Skeletal muscle satellite cell (primary cell): Measurements from ENCODE around the gene HPN.
"Not testable (repeated sequence)": the region's sequence is repeated elsewhere in the genome, so short reads cannot be mapped to it uniquely, and the experiment has no call there.

ENCODE experiments used
- H3K27me3 ChIP-seq: 2 replicates; pipeline ENCODE4 v1.7.0; 2013; ENCODE audit warnings: low read length; ENCODE audit not compliant: control insufficient read depth, insufficient read depth
- H3K36me3 ChIP-seq: 2 replicates; pipeline ENCODE4 v1.7.0; 2013; ENCODE audit warnings: mild to moderate bottlenecking, control low read depth, low read length; ENCODE audit not compliant: insufficient read depth
- H3K4me1 ChIP-seq: 2 replicates; pipeline ENCODE4 v1.7.0; 2013; ENCODE audit warnings: low read length; ENCODE audit not compliant: control insufficient read depth, insufficient read depth
- H3K4me2 ChIP-seq: 2 replicates; pipeline ENCODE4 v1.7.0; 2013; ENCODE audit warnings: mild to moderate bottlenecking, low read length
- H3K4me3 ChIP-seq: 2 replicates; pipeline ENCODE4 v1.7.0; 2013; ENCODE audit warnings: low read length
- H3K9ac ChIP-seq: 2 replicates; pipeline ENCODE4 v1.7.0; 2013; ENCODE audit warnings: mild to moderate bottlenecking, low read depth, low read length, moderate library complexity
- H3K9me3 ChIP-seq: replicated peaks from 2 replicates; pipeline ENCODE4 v1.7.0; 2013; ENCODE audit warnings: mild to moderate bottlenecking, control low read depth, low read length

The HPN gene

DNA sequence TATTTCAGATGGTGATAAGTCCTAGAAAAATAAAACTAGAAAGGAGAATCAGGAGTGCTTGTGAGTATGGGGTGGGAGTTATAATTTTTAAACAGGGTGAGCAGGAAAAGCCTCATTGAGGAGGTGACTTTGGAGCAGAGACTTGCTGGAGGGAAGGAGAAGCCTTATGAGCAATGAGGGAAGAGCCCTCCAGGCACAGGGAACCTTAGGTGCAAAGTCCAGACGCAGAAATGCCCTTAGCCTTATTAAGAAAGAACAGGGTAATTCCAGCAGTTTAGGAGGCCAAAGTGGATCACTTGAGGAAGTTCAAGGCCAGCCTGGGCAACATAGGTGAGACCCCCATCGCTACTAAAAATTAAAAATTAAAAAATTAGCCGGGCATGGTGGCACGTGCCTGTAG is 53.1 kb downstream of the HPN start:
- Histone ChIP-seq H3K36me3 (no peaks in the 10 kb centered on the region), H3K27me3 (peaks cover 14% of the 10 kb centered on the region), H3K9me3 (no peaks in the 10 kb centered on the region), H3K4me3 (no peak overlapping the region), H3K9ac (no peak overlapping the region), H3K4me2 (no peak overlapping the region), H3K4me1 (peaks cover 6% of the 10 kb centered on the region)

DNA sequence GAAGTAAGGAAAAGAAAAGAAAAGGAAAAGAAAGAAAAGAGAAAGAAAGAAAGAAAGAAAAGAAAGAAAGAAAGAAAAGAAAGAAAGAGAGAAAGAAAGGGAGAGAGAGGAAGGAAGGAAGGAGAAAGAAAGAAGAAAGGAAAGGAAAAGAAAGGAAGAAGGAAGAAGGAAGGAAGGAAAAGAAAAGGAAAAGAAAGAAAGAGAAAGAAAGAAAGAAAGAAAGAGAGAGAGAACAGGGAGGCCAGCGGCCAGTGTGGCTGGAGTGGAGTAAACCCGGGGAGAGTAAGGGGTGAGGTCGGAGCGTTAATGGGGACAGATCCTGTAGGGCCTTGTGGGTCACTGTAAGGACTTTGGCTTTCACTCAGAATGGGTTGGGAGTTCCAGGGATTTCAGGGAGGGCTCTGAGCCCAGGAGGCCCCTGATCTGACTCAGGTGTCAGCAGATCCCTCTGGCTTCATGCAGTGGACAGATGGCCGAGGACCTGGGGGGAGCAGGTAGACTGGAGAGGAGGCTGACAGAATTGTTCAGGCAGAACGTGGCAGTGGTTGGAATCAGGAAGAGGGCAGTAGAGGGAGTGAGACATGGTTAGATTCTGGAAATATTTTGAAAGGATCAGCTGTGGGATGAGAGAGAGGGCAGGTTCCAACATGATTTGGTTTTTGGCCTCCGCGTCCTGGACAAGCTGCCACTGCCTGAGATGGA is 54.3 kb downstream of the HPN start:
- Histone ChIP-seq H3K27me3 (peaks cover 15% of the 10 kb centered on the region), H3K4me3 (no peak overlapping the region), H3K4me2 (no peak overlapping the region), H3K9ac (no peak overlapping the region), H3K9me3 (no peaks in the 10 kb centered on the region), H3K4me1 (peaks cover under 1% of the 10 kb centered on the region), H3K36me3 (no peaks in the 10 kb centered on the region)

DNA sequence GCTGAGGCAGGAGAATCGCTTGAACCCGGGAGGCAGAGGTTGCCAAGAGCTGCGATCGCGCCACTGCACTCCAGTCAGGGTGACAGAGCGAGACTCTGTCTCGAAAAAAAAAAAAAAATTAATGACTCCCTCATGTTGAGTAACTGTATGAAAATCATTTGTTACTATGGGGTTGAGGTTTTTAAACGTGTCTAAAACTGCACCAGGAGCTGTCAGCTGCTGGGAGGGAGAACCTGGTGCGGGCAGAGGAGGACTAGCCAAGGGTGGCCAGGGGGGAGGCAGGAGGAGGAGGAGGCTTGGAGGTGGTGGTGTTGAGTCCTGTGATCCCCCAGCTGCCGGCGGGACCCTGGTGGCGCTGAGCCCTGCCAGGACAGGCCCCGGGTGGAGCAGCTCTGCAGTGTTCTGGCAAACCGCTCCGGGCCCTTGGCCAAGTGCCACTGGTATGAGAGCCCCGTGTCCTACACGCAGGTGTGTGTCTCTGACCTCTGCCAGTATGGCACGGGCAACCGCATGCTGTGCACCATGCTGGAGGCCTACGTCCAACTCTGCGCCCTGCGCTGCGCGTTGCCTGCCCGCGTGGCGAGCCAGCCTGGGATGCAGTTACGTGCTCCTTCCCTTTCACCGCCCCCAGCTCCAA is 57.0 kb downstream of the HPN start:
- Histone ChIP-seq H3K27me3 (peaks cover 17% of the 10 kb centered on the region), H3K4me2 (no peak overlapping the region), H3K9me3 (no peaks in the 10 kb centered on the region), H3K4me1 (no peaks in the 10 kb centered on the region), H3K36me3 (no peaks in the 10 kb centered on the region), H3K4me3 (no peak overlapping the region), H3K9ac (no peak overlapping the region)

DNA sequence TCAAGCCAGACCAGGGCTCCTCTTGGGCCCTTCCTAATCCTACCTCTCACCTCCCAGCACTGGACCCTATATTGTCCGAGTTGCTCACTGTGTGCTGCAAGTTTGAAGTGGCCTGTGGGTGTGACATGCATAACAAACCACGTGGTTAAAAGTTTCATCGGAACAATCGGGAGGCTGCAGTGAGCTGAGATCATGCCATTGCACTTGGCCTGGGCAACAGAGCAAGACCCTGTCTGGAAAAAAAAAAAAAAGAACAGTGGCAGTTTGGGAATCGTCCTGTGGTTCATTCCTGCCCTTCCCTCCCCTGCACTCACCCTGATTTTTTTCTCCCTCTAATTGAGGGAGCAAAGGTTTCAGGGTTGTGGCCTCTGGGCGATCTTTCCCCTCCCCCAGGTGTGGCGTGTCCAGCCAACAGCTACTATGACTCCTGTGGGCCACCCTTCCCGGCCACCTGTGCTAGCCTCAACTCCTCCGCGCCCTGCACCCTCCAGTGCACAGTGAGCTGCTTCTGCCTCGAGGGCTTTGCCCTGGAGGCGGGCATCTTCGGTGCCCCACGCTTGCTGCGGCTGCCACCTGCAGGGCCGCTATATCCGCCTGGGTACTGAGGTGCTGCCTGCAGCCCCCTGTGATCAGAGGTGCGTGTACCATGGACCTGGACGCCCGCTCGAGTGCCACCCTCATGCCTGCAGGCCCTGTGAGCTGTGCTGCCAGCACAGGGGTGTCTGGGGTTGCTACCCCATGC is 57.8 kb downstream of the HPN start:
- Histone ChIP-seq H3K4me1 (no peaks in the 10 kb centered on the region), H3K36me3 (no peaks in the 10 kb centered on the region), H3K27me3 (peaks cover 17% of the 10 kb centered on the region), H3K9me3 (no peaks in the 10 kb centered on the region), H3K4me2 (no peak overlapping the region), H3K9ac (no peak overlapping the region), H3K4me3 (no peak overlapping the region)

DNA sequence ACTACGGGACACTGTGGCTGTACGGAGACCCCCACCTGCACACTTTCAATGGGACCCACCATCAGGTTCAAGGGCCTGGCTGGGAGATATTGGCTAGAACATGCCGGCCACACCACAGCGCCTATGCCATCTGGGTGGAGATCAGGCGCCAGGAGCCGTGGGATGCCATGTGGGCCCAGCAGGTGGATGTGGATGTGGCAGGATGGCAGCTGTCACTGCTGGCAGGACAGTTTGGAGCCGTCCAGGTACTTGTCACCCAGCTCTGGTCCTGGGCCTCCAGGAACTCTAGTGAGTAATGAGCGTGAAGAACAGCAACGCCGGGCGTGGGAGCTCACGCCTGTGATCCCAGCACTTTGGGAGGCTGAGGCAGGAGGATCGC is 58.4 kb downstream of the HPN start:
- Histone ChIP-seq H3K36me3 (no peaks in the 10 kb centered on the region), H3K4me1 (no peaks in the 10 kb centered on the region), H3K27me3 (peaks cover 17% of the 10 kb centered on the region), H3K9me3 (no peaks in the 10 kb centered on the region), H3K9ac (no peak overlapping the region), H3K4me3 (no peak overlapping the region), H3K4me2 (no peak overlapping the region)

DNA sequence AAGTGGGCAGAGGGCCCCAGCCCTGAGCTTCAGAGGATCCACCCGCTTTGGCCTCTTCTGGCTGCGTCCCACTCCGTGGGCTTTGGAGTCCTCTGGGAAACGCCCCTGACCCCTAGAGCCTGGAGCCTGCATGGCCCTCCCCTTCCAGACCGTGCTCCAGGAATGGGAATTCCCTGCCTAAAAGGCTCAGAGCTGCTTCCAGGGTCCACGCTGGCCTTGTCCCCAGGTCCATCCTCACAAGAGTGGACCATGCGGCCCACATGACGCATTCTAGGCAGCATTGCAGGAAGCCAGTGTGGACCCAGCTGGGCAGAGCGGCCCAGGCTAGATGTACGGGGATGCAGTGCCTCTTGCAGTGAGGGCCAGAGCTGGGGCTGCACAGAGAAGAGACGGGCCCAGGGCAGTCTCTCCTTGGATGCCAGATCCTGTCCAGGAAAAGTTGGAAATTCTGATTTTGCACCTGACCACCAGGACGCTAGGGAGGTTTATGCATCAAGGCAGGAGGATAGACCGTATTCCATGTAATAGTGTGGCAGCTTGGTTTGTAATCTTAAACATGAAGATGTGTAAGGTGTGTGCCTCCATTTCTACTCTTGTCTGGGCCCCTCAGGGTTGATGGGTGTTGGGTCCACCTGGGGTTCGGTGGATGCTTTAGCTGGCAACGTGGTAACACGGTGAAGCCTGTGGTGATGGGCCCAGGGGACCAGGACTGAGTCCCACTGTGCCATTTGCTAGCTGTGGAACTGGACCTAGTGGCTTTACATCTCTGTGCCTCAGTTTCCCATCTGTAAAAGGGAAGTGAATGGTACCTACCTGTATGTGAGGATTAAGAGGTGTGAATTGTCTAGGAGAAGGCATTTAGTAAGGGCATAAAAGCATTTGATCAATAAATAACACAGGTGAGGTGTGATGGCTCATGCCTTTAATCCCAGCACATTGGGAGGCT is 59.3 kb downstream of the HPN start:
- Histone ChIP-seq H3K27me3 (peaks cover 17% of the 10 kb centered on the region), H3K9me3 (no peaks in the 10 kb centered on the region), H3K4me3 (no peak overlapping the region), H3K9ac (no peak overlapping the region), H3K4me2 (no peak overlapping the region), H3K4me1 (no peaks in the 10 kb centered on the region), H3K36me3 (no peaks in the 10 kb centered on the region)

DNA sequence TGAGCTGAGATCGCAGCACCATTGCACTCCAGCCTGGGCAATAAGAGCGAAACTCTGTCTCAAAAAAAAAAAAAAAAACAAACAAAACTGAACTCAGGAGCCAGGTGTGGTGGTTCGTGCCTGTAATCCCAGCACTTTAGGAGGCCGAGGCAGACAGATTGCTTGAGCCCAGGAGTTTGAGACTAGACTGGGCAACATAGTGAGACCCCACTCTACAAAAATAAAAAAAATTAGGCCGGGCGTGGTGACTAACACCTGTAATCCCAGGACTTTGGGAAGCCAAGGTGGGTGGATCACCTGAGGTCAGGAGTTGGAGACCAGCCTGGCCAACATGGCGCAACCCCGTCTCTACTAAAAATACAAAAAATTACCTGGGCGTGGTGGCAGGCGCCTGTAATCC is 60.4 kb downstream of the HPN start:
- H3K9ac ChIP-seq, H3K4me2 ChIP-seq, H3K9me3 ChIP-seq, H3K36me3 ChIP-seq, H3K4me1 ChIP-seq, H3K4me3 ChIP-seq: not testable (repeated sequence)
- H3K27me3 ChIP-seq: peaks cover 10% of the 10 kb centered on the region

DNA sequence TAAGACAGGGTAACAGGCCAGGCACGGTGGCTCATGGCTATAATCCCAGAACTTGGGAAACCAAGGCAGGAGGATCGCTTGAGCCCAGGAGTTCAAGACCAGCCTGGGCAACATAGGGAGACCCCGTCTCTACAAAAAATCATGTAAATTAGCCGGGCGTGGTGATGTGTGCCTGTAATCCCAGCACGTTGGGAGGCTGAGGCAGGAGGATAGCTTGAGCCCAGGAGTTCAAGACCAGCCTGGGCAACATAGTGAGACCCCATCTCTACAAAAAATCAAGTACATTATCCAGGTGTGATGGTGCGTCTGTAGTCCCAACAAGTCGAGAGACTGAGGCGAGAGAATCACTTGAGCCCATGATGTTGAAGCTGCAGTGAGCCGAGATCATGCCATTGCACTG is 62.1 kb downstream of the HPN start:
- not testable (repeated sequence) for H3K4me3 ChIP-seq

DNA sequence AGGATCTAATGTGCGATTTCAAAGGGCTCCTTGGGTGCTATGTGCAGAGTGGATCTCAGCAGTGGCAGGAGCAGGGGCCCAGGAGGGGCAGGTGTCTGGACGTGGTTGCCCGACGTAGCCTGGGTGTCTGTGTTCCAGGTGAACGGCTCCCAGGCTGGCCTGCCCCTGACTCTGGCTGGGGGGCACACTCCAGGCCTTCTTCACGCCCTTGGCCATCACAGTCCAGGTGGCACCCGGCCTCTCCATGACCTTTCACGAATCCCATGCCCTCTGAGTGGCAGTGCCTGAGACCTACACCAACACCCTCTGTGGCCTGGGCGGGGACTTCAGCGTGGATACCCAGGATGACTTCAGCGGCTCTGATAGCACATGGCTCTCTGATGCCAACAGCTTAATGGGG is 62.8 kb downstream of the HPN start:
- Histone ChIP-seq H3K4me3 (no peak overlapping the region), H3K9ac (no peak overlapping the region), H3K4me2 (no peak overlapping the region), H3K36me3 (no peaks in the 10 kb centered on the region), H3K9me3 (no peaks in the 10 kb centered on the region), H3K4me1 (no peaks in the 10 kb centered on the region), H3K27me3 (peaks cover 10% of the 10 kb centered on the region)

More for the DNA sequence above, 62.1 kb downstream of the HPN start:
- peaks cover 13% of the 10 kb centered on the region for H3K27me3 ChIP-seq
- H3K4me2 ChIP-seq, H3K9ac ChIP-seq, H3K9me3 ChIP-seq, H3K4me1 ChIP-seq, H3K36me3 ChIP-seq: not testable (repeated sequence)

DNA sequence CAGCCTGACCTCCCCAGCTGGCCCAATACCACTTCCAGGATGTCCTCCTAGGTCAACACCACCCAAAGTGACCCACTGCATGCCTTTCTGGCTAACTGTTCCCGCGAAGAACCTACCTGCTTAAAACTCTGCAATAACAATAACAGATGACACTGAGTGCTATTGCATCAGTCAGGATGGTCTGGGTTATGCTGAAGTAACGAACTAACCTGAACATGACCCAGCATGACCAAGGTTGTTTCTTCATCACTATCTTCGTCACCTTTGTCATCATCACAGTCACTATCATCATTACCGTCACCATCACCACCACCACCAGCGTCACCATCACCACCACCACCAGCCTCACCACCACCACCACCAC is 63.5 kb downstream of the HPN start:
- no peaks in the 10 kb centered on the region for H3K36me3 ChIP-seq
- H3K4me2 ChIP-seq: no peak overlapping the region
- no peaks in the 10 kb centered on the region for H3K4me1 ChIP-seq
- H3K9ac ChIP-seq: no peak overlapping the region
- peaks cover 16% of the 10 kb centered on the region for H3K27me3 ChIP-seq
- H3K4me3 ChIP-seq: no peak overlapping the region
- no peaks in the 10 kb centered on the region for H3K9me3 ChIP-seq
